ENCODE measurements around the gene TMEM41A. TPM values are rescaled to one million over a fixed set of nuclear protein-coding genes. Genes with fewer than 3 reads are reported as not detected.

Gene TMEM41A
- 1 to 10 TPM; 8.2 to 10.0 (median 9.1) TPM for total RNA-seq
- 10 to 100 TPM in 1 of 3 donors, 1 to 10 TPM in 2; 3.0 to 10.4 (median 3.7) TPM for polyA plus RNA-seq

GRCh38 chr3:185498503-185499396 lies at the start of gene TMEM41A:
Gene TMEM41A (minus strand): TSS chr3:185499035. CDS start chr3:185498961, 74 bp downstream.
- Histone ChIP-seq H3K27ac (peak within 1 kb of the TSS; percentile 86 to 95 (median 90)), H3K4me3 (peak within 1 kb of the TSS; percentile 69 to 88 (median 85)), H3K36me3 (peaks cover 4 to 31% (median 25%) of the 10 kb centered on the region in 4 donors), H3K4me1 (peaks cover 0 to 22% (median 18%) of the 10 kb centered on the region in 4 donors), H3K27me3 (no peaks in the 10 kb centered on the region), H3K9me3 (no peaks in the 10 kb centered on the region)
- WGBS, 2 donors, result 1% methylated on average over 82 of the region's 82 CpGs
- DNase-seq, result peak; percentile 95
- TF ChIP-seq EP300 (IDR thresholded peaks at IDR 0.05) (no peak), POLR2AphosphoS5 (IDR thresholded peaks at IDR 0.05) (peak; percentile 84 to 97 (median 94)), CTCF (IDR thresholded peaks at IDR 0.05) (no peak), POLR2A (IDR thresholded peaks at IDR 0.05) (peak; percentile 42 to 75)
- intact Hi-C loops (cut with DNase I), result loop anchor here (2.0 to 5.0 kb wide), 3 partner anchors 88 to 216 kb away; partner anchors contain the start of genes MAP3K13 and SENP2

GRCh38 chr3:185540695-185541094 lies 41.9 kb upstream of the TMEM41A start:
- WGBS, 2 donors, result 94 to 96% methylated on average over 7 of the region's 7 CpGs
- peaks cover 0 to 4% (median 0%) of the 10 kb centered on the region in 3 donors for H3K27me3 ChIP-seq
- no peaks in the 10 kb centered on the region for H3K36me3 ChIP-seq
- TF ChIP-seq POLR2A (IDR thresholded peaks at IDR 0.05) (no peak), EP300 (IDR thresholded peaks at IDR 0.05) (no peak), POLR2AphosphoS5 (IDR thresholded peaks at IDR 0.05) (no peak), CTCF (IDR thresholded peaks at IDR 0.05) (no peak)
- H3K4me1 ChIP-seq, result no peaks in the 10 kb centered on the region
- DNase-seq, result no peak
- intact Hi-C loops (cut with DNase I), result no loop called here
- H3K4me3 ChIP-seq, result no peak overlapping the region
- H3K27ac ChIP-seq, result no peak overlapping the region
- H3K9me3 ChIP-seq, result no peaks in the 10 kb centered on the region

GRCh38 chr3:185539934-185540333 lies 41.1 kb upstream of the TMEM41A start:
- H3K9me3 ChIP-seq, result no peaks in the 10 kb centered on the region
- H3K4me3 ChIP-seq, result no peak overlapping the region
- no peaks in the 10 kb centered on the region for H3K36me3 ChIP-seq
- peaks cover 0 to 4% (median 0%) of the 10 kb centered on the region in 3 donors for H3K27me3 ChIP-seq
- TF ChIP-seq POLR2A (IDR thresholded peaks at IDR 0.05) (no peak), CTCF (IDR thresholded peaks at IDR 0.05) (no peak), POLR2AphosphoS5 (IDR thresholded peaks at IDR 0.05) (no peak), EP300 (IDR thresholded peaks at IDR 0.05) (no peak)
- intact Hi-C loops (cut with DNase I), result no loop called here
- DNase-seq, result no peak
- no peaks in the 10 kb centered on the region for H3K4me1 ChIP-seq
- 86 to 93% methylated on average over 2 of the region's 2 CpGs for WGBS, 2 donors
- no peak overlapping the region for H3K27ac ChIP-seq

- no peak overlapping the region for H3K4me3 ChIP-seq
- TF ChIP-seq CTCF (IDR thresholded peaks at IDR 0.05) (no peak), POLR2A (IDR thresholded peaks at IDR 0.05) (no peak), EP300 (IDR thresholded peaks at IDR 0.05) (no peak), POLR2AphosphoS5 (IDR thresholded peaks at IDR 0.05) (no peak)
- 3 to 27% methylated on average over 9 of the region's 9 CpGs for WGBS, 2 donors
- H3K27me3 ChIP-seq, result no peaks in the 10 kb centered on the region
- intact Hi-C loops (cut with DNase I), result no loop called here
- H3K36me3 ChIP-seq, result no peaks in the 10 kb centered on the region
- no peaks in the 10 kb centered on the region for H3K9me3 ChIP-seq
- H3K4me1 ChIP-seq, result no peaks in the 10 kb centered on the region
- DNase-seq, result peak; percentile 63
- H3K27ac ChIP-seq, result peak overlapping the region in 1 of 4 donors; percentile 33
These were observed 38.6 kb upstream of the TMEM41A start for GRCh38 chr3:185537369-185537970.

Measured in sigmoid colon (tissue), 7 donors.